B cell (primary cell): ENCODE measurements around the gene TNPO3. TPM values are rescaled to one million over a fixed set of nuclear protein-coding genes. Genes with fewer than 3 reads are reported as not detected.

ENCODE experiments used
- ATAC-seq: fragments of 200-7000 bp; cut with Tn5 transposase; one replicate; pipeline ENCODE4 v1.10.0; 2021; ENCODE audit warnings: low read depth, mild to moderate bottlenecking, moderate number of reproducible peaks, moderate library complexity
- CTCF ChIA-PET: fragments of 350-600 bp; sonication (Branson Sonifier 250); formaldehyde crosslinking; loops from one replicate; lab custom pipeline; 2021; ENCODE audit warnings: antibody characterized with exemption, inconsistent platforms; lab: Charles Lee
- POLR2A ChIA-PET: fragments of 350-600 bp; sonication (Branson Sonifier 250); formaldehyde crosslinking; loops from one replicate; lab custom pipeline; 2021; ENCODE audit warnings: antibody characterized with exemption; lab: Charles Lee
- DNase-seq: peaks from one replicate; pipeline ENCODE4 v3.0.0; 2013
- H2AFZ ChIP-seq: 2 replicates; pipeline ENCODE4 v1.6.1; 2012; ENCODE audit warnings: mild to moderate bottlenecking, low read depth, low read length; ENCODE audit not compliant: insufficient read depth, poor library complexity, severe bottlenecking
- H3K27ac ChIP-seq, 2 donors: 1 replicate in 1 of 2; 2 replicates in 1 of 2; pipeline ENCODE4 v1.5.1; 2012 to 2013; ENCODE audit warnings: low read length in 2 of 2, mild to moderate bottlenecking in 2 of 2, moderate library complexity in 1 of 2
- H3K27me3 ChIP-seq, 4 experiments: fragments of 200-600 bp in 1 of 4; sonication (generic) in 1 of 4; replicated peaks in 1 of 4; 1 replicate in 2 of 4; 2 replicates in 2 of 4; pipeline versions ENCODE4 v1.6.1 to v1.7.0; 2013 to 2016; ENCODE audit warnings: low read length in 3 of 4, mild to moderate bottlenecking in 2 of 4, mixed read lengths in 1 of 4, moderate library complexity in 1 of 4; ENCODE audit not compliant: insufficient read depth in 4 of 4, control insufficient read depth in 3 of 4; ENCODE audit errors: control extremely low read depth in 1 of 4
- H3K36me3 ChIP-seq, 2 experiments: replicated peaks in 1 of 2; 1 replicate in 1 of 2; 2 replicates in 1 of 2; pipeline versions ENCODE4 v1.6.1 to v1.7.1; 2013; ENCODE audit warnings: low read length in 1 of 2; ENCODE audit not compliant: insufficient read depth in 2 of 2, control insufficient read depth in 1 of 2; ENCODE audit errors: control extremely low read depth in 1 of 2, extremely low read depth in 1 of 2
- H3K4me1 ChIP-seq, 2 donors: fragments of 200-600 bp in 1 of 2; sonication (generic) in 1 of 2; 1 replicate in 1 of 2; 2 replicates in 1 of 2; pipeline versions ENCODE4 v1.5.1 to v1.6.1; 2013 to 2017; ENCODE audit warnings: low read length in 2 of 2; ENCODE audit not compliant: control insufficient read depth in 2 of 2, insufficient read depth in 2 of 2
- H3K4me2 ChIP-seq: replicated peaks from 2 replicates; pipeline ENCODE3; 2012; ENCODE audit warnings: mild to moderate bottlenecking, low read depth, low read length; ENCODE audit not compliant: poor library complexity, severe bottlenecking
- H3K4me3 ChIP-seq, 5 experiments: fragments of 200-600 bp in 1 of 5; sonication (generic) in 1 of 5; 1 replicate in 3 of 5; 2 replicates in 2 of 5; pipeline versions ENCODE4 v1.5.1 to v1.7.0; 2011 to 2016; ENCODE audit warnings: low read length in 4 of 5, mild to moderate bottlenecking in 4 of 5, low read depth in 2 of 5, control low read depth in 1 of 5, moderate library complexity in 1 of 5; ENCODE audit not compliant: insufficient read depth in 1 of 5; ENCODE audit errors: control extremely low read depth in 1 of 5, extremely low read depth in 1 of 5
- H3K79me2 ChIP-seq: fragments of 200-600 bp; sonication (generic); one replicate; pipeline ENCODE4 v1.6.0; 2016; ENCODE audit warnings: low read length; ENCODE audit not compliant: control insufficient read depth, insufficient read depth
- H3K9ac ChIP-seq: fragments of 200-600 bp; sonication (generic); 2 replicates; pipeline ENCODE4 v1.6.1; 2017; ENCODE audit warnings: mild to moderate bottlenecking, low read length, moderate library complexity
- H3K9me3 ChIP-seq, 3 donors: one replicate each; pipeline versions ENCODE4 v1.6.1 to v1.7.1; 2013; ENCODE audit warnings: low read length in 2 of 3; ENCODE audit not compliant: control insufficient read depth in 2 of 3, insufficient read depth in 1 of 3; ENCODE audit errors: control extremely low read depth in 1 of 3
- H4K20me1 ChIP-seq: 2 replicates; pipeline ENCODE4 v1.6.0; 2012; ENCODE audit warnings: mild to moderate bottlenecking, low read length; ENCODE audit not compliant: insufficient read depth, control insufficient read depth, poor library complexity, severe bottlenecking
- H3K27ac Mint-ChIP-seq: one replicate; pipeline ENCODE4 v1.8.0; 2021; ENCODE audit warnings: mixed read lengths
- H3K27me3 Mint-ChIP-seq: one replicate; pipeline ENCODE4 v1.8.0; 2021; ENCODE audit warnings: mixed read lengths
- H3K4me1 Mint-ChIP-seq: one replicate; pipeline ENCODE4 v1.8.0; 2021; ENCODE audit warnings: mixed read lengths
- H3K4me3 Mint-ChIP-seq: one replicate; pipeline ENCODE4 v1.8.0; 2021; ENCODE audit warnings: mixed read lengths
- H3K9me3 Mint-ChIP-seq: one replicate; pipeline ENCODE4 v1.8.0; 2022; ENCODE audit warnings: mixed read lengths; ENCODE audit not compliant: insufficient read depth
- EZH2 ChIP-seq: IDR thresholded peaks from 2 replicates; pipeline ENCODE4 v1.6.1; 2012; ENCODE audit warnings: borderline replicate concordance, low read depth, mild to moderate bottlenecking, moderate library complexity, low read length; ENCODE audit not compliant: insufficient read depth, poor library complexity, severe bottlenecking
- WGBS: methylation state at CpG from one replicate; pipeline ENCODE4 v1.1.5; 2013; ENCODE audit warnings: missing lambda C conversion rate; ENCODE audit not compliant: insufficient coverage; 5-methylcytosine and 5-hydroxymethylcytosine counted together
- intact Hi-C: fragments of 100-400 bp; cut with micrococcal nuclease; formaldehyde crosslinking; loops from one replicate; pipeline ENCODE4 v1.10.0; 2022
- polyA plus RNA-seq: library from polyadenylated mRNA; depleted of rRNA; stranded (reverse); fragments of >200 nt; gene quantifications from 2 replicates; pipeline ENCODE4 v1.2.3, GENCODE V29; 2012
- total RNA-seq, 2 donors: library from RNA; stranded (reverse); fragments of 120-200 nt in 1 of 2; gene quantifications; 1 replicate in 1 of 2; 2 replicates in 1 of 2; pipeline versions ENCODE4 v1.2.3 to v1.2.4, GENCODE V29; 2013 to 2022
- TF ChIP-seq, protein P1 (sequence below): fragments of 200-600 bp; IDR thresholded peaks from one replicate; pipeline ENCODE4 v1.8.0; 2022; ENCODE audit warnings: antibody characterized with exemption, mild to moderate bottlenecking

The TNPO3 gene
- total and polyA plus RNA-seq, 2 donors (not counting 1 experiment from before 2014, with no cell fraction given): 19.0 to 48.3 TPM

DNA sequence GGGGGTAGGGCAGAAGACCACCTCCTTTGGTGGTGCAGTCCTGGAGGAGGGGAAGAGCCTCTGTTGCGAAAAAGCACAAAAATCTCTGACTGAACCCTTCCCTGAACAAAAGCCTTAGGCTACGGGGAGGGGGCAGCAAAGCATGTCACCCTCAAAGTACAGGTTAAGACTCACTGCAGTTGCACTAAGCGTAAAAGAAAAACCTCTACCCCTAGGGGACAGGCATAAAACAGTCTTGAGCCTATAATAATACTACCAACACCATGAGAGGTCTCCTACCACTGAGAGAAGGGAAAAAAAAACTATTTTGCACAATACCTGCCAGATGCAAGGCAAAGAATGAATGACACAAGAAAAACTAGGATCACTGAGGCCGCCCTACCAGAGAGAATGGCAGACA lies 17.3 kb downstream of the TNPO3 start:
- H3K4me1 Mint-ChIP-seq: peaks cover 31% of the 10 kb centered on the region
- peaks cover 1 to 53% of the 10 kb centered on the region in 2 experiments for H3K36me3 ChIP-seq
- intact Hi-C loops: no loop called here
- no peaks in the 10 kb centered on the region for H3K27me3 ChIP-seq
- H3K27me3 Mint-ChIP-seq: no peaks in the 10 kb centered on the region
- H3K27ac Mint-ChIP-seq: no peak overlapping the region
- no peak for ATAC-seq
- no peaks in the 10 kb centered on the region for H3K9me3 Mint-ChIP-seq
- no peak for TF ChIP-seq EZH2
- TF ChIP-seq, protein P1, sequence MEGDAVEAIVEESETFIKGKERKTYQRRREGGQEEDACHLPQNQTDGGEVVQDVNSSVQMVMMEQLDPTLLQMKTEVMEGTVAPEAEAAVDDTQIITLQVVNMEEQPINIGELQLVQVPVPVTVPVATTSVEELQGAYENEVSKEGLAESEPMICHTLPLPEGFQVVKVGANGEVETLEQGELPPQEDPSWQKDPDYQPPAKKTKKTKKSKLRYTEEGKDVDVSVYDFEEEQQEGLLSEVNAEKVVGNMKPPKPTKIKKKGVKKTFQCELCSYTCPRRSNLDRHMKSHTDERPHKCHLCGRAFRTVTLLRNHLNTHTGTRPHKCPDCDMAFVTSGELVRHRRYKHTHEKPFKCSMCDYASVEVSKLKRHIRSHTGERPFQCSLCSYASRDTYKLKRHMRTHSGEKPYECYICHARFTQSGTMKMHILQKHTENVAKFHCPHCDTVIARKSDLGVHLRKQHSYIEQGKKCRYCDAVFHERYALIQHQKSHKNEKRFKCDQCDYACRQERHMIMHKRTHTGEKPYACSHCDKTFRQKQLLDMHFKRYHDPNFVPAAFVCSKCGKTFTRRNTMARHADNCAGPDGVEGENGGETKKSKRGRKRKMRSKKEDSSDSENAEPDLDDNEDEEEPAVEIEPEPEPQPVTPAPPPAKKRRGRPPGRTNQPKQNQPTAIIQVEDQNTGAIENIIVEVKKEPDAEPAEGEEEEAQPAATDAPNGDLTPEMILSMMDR: no peak
- H3K4me1 ChIP-seq: peaks cover 0 to 8% of the 10 kb centered on the region in 2 donors
- 92% methylated on average over 2 of the region's 4 CpGs for WGBS
- H3K79me2 ChIP-seq: peaks cover 98% of the 10 kb centered on the region
- no peak overlapping the region for H3K4me2 ChIP-seq
- ChIA-PET CTCF (no interaction called here), POLR2A (no interaction called here)
- peaks cover 73% of the 10 kb centered on the region for H4K20me1 ChIP-seq
- no peak overlapping the region for H3K9ac ChIP-seq
- H3K9me3 ChIP-seq: no peaks in the 10 kb centered on the region
- H3K4me3 ChIP-seq: no peak overlapping the region
- no peak overlapping the region for H2AFZ ChIP-seq
- H3K4me3 Mint-ChIP-seq: no peak overlapping the region
- DNase-seq: no peak
- no peak overlapping the region for H3K27ac ChIP-seq

DNA sequence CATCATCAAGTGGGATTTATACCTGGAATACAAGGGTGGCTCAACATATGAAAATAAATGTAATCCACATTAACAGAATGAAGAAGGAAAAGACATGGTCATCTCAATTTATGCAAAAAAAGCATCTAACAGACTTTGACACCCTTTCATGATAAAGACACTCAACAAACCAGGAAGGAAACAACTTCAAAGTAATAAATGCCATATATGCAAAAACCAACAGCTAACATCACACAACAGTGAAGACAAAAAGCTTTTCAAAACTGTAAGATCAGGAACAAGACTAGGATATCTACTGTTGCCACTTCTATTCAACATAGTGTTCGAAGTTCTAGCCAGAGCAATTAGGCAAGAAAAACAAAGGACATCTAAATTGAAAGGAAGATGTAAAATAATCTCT lies 22.9 kb downstream of the TNPO3 start:
- no peak overlapping the region for H2AFZ ChIP-seq
- peaks cover 47% of the 10 kb centered on the region for H4K20me1 ChIP-seq
- no peak for DNase-seq
- intact Hi-C loops: no loop called here
- no peak overlapping the region for H3K27ac ChIP-seq
- Mint-ChIP-seq H3K4me1 (peaks cover 30% of the 10 kb centered on the region), H3K4me3 (no peak overlapping the region), H3K9me3 (no peaks in the 10 kb centered on the region), H3K27ac (no peak overlapping the region), H3K27me3 (no peaks in the 10 kb centered on the region)
- H3K9ac ChIP-seq: no peak overlapping the region
- ATAC-seq: no peak
- H3K27me3 ChIP-seq: no peaks in the 10 kb centered on the region
- peaks cover 0 to 23% of the 10 kb centered on the region in 2 experiments for H3K36me3 ChIP-seq
- H3K4me3 ChIP-seq: no peak overlapping the region
- H3K4me2 ChIP-seq: no peak overlapping the region
- H3K79me2 ChIP-seq: peaks cover 99% of the 10 kb centered on the region
- CTCF ChIA-PET: no interaction called here
- TF ChIP-seq, protein P1: no peak
- POLR2A ChIA-PET: no interaction called here
- H3K4me1 ChIP-seq: no peaks in the 10 kb centered on the region
- no peaks in the 10 kb centered on the region for H3K9me3 ChIP-seq
- WGBS: no CpG with 5 or more reads among the region's 1 CpG
